AG04449 (cell line): ENCODE results near the gene GARIN5A.

ENCODE experiments used
- CTCF ChIA-PET: fragments of 350-600 bp; formaldehyde crosslinking; extraction: SDS; loops from one replicate; lab custom pipeline; 2021; ENCODE audit warnings: antibody characterized with exemption; lab: Yijun Ruan, JAX
- POLR2A ChIA-PET: fragments of 400-600, 350-600 bp; formaldehyde crosslinking; extraction: SDS; loops from one replicate; lab custom pipeline; 2020; ENCODE audit warnings: antibody characterized with exemption, inconsistent platforms; lab: Yijun Ruan, JAX
- DNase-seq: peaks from one replicate; pipeline ENCODE4 v3.0.0-alpha.2; 2010; ENCODE audit warnings: low read depth, low spot score
- H3K4me3 ChIP-seq: 2 replicates; pipeline ENCODE4 v1.5.1; 2011; ENCODE audit warnings: low read depth, mild to moderate bottlenecking, control low read depth, low read length
- CTCF ChIP-seq: IDR thresholded peaks from one replicate; pipeline ENCODE4 v1.5.1; 2011; ENCODE audit warnings: mild to moderate bottlenecking, moderate library complexity, low read length, control low read depth, inconsistent platforms; ENCODE audit not compliant: insufficient read depth; ENCODE audit errors: missing control alignments

The GARIN5A gene

DNA sequence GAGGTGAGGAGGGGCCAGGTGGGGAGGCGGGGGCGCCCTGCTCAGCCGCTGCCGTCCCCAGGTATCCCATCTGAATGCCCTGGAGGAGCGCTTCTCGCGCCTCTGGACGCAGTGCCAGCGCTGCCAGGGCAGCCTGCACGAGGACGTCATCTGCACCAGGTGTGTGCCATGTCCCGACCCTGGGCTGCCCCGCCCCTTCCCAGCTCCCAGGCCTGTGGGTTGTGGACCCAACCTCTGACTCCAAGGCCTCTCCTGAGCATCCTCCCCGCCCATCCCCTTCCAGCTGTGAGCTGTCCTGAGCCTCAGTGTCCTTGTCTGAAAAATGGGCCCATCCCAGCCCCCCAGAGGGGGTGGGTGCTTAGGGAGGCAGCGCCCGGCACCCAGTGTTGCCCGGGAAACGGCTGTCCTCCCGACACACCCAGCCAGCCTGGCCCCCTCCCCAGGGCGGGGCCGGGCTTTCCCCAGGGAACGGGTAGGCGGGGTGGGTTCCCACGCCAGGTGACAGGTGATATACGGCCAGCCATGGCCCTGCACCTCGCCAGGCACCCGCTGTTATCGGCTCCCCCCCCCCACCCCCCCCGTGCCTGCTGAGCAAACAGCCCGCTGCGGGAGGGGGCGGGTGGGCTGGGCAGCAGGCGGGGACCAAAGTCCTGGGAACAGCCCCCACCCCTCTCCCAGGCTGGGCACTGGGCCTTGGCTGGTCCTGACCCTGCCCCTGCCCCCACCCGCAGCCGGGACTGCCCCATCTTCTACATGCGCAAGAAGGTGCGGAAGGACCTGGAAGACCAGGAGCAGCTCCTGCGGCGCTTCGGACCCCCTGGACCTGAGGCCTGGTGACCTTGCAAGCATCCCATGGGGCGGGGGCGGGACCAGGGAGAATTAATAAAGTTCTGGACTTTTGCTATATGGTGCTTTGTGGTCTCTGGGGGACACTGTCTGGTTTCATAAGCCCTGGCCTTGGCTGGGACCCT is 59.3 kb downstream of the GARIN5A start:
- ChIA-PET CTCF (no interaction called here), POLR2A (no interaction called here)
- no peak for DNase-seq
- H3K4me3 ChIP-seq, result no peak overlapping the region
- TF ChIP-seq CTCF, result no peak
